NCI-H69 (cell line): ENCODE results near the gene TRAF2.

Experiments
- DNase-seq: peaks from one replicate; lab custom pipeline; 2025; lab: John Stamatoyannopoulos, UW

Gene TRAF2

DNA sequence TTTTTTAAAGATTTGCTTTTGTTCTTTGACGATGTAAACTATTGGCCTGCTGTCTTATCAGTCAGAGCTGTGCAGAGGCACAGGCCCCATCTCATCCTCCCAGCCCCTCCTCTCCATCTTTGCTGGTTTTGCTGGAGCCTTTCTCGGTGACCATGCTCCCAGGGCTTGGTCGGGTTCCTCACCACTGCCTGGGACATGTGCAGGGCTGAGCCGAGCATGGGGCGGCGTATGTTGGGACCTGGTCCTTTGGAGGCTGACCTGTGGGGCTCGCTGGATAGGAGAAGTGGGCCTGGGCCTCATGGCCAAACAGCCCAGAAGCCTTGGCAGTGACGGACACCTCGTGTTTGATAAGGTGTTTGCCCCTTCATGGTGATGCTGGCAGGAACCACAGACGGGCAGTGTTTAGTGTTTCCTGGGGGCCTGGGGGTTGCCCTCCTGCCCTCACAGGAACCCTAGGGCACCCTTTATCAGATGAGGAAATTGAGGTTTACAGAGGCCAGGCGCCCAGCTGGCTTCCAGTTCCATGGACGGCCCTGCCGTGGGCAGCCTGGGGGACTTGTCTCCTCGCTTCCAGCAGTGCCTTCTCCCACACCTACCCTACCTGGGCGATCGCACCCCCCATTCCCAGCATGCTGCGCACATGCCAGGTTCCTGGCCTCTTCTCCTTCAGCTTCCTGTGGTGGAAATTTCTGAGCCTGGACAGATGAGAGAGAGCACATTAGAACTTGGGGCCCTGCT, 27.6 kb downstream of the TRAF2 start:
- no peak for DNase-seq

- no peak for DNase-seq
Observed at GRCh38 chr9:136915632-136916329, 29.5 kb downstream of the TRAF2 start.

- no peak for DNase-seq
Observed at GRCh38 chr9:136916330-136917184, 30.2 kb downstream of the TRAF2 start.

- no peak for DNase-seq
Observed at GRCh38 chr9:136917902-136918301, 31.6 kb downstream of the TRAF2 start.

DNA sequence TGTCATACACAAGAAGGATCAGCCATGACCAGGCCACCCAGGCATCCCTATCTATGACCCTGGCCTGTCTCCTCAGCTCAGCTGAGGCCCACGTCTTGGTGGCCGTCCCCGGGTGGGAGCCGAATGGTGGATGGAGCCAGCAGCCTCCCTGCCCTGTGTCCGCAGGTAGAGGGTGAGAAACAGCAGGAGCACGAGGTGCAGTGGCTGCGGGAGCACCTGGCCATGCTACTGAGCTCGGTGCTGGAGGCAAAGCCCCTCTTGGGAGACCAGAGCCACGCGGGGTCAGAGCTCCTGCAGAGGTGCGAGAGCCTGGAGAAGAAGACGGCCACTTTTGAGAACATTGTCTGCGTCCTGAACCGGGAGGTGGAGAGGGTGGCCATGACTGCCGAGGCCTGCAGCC, 33.8 kb downstream of the TRAF2 start:
- no peak for DNase-seq

DNA sequence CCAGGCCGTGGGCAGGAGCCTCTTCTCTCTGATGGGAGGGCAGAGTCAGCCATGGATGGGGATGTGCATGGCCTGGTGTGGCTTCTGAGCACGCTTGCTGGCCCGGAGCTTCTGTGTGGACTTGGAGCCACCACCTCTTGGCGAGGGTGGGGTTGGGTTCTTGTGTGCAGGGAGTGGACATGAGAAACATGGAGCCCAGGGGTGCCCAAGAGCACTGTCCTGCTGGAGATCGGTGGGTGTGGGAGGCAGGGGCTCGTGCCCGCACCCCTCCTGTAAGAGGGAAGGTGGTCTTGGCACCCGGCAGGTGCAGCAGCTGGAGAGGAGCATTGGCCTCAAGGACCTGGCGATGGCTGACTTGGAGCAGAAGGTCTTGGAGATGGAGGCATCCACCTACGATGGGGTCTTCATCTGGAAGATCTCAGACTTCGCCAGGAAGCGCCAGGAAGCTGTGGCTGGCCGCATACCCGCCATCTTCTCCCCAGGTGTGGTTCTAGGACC, 34.5 kb downstream of the TRAF2 start:
- DNase-seq, result no peak

DNA sequence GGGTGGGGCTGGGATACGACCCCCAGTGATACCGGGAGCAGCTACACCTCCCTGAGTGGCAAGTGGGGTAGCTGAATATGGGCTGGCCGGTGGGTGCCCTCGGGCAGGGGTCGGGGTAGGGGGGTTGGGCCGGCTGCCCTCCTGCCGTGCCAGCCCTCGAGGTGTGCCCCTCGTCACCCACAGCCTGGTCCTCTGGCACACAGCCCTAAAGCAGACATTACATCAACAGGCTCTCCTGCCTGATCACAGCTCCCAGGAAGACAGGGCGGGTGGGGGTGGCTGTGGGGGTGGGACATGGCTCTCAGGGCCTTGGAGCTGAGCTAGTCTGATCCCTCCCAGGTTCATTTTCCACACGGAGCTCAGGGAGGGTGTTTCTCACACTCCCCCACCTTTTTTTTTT, 35.0 kb downstream of the TRAF2 start:
- no peak for DNase-seq

- no peak for DNase-seq
Observed at GRCh38 chr9:136921718-136922117, 35.4 kb downstream of the TRAF2 start.

- no peak for DNase-seq
Observed at GRCh38 chr9:136922540-136922939, 36.2 kb downstream of the TRAF2 start.

DNA sequence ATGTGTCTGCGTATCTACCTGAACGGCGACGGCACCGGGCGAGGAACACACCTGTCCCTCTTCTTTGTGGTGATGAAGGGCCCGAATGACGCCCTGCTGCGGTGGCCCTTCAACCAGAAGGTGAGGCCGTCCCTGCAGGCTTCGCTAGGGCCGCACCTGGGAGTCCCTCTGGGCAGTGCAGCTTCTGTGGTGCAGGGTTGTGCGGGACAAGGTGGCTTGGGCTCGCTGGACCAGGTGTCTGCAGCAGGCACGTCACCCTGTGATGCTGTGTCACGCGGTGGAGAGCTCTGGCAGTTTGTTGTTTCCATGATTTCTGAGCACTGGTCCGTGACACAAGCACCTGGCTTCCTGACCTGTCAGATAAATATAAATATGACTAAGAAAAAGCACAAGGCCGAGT, 37.6 kb downstream of the TRAF2 start:
- DNase-seq, result no peak

- DNase-seq, result no peak
Observed at GRCh38 chr9:136925414-136926153, 39.3 kb downstream of the TRAF2 start.

GRCh38 chr9:136926154-136926704, 39.9 kb downstream of the TRAF2 start:
- DNase-seq, result no peak

DNA sequence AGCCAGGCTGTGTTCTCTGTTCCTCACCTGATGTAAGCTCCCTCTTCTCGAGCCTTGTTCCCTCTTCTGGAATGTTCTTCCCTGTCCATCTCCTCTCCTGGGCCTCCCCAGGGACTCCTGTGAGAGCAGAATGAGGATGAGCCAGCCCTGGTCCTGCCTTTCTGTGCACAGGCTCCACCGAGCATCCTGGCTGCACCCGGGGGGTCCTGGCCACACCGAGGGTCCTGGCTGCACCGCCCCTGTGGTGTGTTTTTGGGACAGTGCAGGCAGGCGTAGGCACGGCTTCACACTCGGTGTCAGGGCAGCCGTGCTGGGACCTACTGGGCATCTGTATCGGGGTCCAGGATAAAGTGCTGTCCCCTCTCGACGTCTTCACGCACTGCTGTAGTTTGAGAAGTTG, 40.4 kb downstream of the TRAF2 start:
- DNase-seq, result no peak

DNA sequence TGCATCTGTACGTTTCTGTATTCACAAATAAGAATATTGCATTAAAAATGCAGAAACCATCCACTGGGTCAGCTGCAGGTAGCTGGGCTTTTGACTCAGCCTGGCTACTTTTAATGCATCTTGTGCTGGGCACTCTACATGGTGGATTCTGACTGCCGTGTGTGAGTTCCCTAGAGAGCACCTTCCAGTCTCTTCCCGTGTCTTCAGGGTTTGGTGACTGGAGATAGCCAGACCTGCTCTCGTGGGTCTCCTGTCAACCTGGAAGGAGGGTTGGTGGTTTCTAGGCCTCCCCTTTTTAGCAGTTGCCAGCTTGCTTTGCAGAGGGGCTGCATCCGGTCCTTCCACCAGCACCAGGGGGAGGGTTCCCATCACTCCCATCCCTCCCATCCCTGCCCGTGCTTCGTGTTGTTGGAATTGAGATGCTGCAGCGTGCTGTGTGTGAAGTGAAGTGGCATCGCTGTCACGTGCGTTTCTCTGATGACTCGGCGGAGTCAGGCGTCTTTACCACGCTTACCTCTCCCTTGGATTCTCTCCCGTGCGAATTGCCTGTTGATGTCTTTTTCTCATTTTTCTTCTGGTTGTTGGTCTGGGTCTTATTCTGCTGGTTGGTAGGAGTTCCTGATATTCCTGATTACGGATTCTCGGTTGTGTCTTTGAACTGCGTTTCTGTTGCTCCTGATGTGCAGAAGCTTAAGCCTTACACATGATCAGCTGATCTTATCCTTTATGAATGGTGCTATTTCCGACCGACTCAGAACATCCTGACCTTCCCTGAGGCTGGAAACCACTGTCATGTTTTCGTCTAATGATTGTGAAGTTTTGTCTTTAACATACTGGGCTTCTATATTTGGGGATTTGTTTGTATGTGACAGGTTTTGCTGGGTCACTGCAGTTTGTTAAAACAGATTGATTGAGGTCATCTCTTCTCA, 41.3 kb downstream of the TRAF2 start:
- no peak for DNase-seq

- no peak for DNase-seq
Observed at GRCh38 chr9:136928591-136928990, 42.3 kb downstream of the TRAF2 start.

DNA sequence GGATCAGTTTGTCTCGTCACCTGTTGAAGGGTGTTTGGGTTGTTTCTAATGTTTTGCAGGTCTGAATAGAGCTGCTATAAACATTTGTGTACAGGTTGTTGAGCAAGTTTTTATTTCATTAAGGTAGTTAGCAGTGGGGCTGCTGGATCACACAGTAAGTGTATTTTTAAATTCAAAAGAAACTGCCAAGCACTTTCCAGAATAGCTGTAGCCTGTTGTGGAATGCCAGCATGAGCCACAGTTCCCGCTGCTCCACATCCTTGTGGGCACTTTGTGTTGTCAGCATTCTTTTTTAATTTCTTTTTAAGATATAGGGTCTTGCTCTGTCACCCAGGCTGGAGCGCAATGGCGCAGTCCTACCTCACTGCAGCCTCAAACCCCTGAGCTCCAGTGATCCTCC, 43.7 kb downstream of the TRAF2 start:
- DNase-seq, result no peak

- no peak for DNase-seq
Observed at GRCh38 chr9:136931611-136932130, 45.4 kb downstream of the TRAF2 start.

- no peak for DNase-seq
Observed at GRCh38 chr9:136934277-136934676, 48.0 kb downstream of the TRAF2 start.

- no peak for DNase-seq
Observed at GRCh38 chr9:136935651-136936050, 49.3 kb downstream of the TRAF2 start.

DNA sequence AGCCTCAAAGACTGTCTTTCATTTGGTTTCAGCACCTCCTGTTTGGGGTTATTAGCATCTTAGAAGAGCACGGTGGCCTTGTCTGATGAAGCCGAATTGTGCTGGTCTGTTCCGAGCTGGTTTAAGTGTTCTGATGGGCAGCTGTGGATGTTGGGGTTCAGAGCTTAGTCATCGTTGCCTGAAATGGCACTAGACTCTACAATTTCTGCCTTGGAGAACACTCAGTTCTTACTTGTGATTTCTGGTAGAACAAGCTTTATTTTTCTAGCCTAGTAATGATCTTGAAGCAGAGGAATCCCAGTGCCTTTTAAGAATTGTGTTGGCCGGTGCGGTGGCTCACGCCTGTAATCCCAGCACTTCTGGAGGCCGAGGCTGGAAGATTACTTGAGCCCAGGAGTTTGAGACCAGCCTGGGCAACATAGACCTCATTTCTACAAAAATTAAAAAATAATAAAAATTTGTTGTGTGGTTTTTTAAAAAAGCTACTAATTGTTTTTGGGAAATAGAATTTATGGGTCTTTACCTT, 50.4 kb downstream of the TRAF2 start:
- no peak for DNase-seq
